HCT116 (cell line): ENCODE data around the gene SH3PXD2A. TPM values are rescaled to one million over a fixed set of nuclear protein-coding genes. Genes with fewer than 3 reads are reported as not detected.

Experiments used
- ATAC-seq: fragments of 200-7000 bp; cut with Tn5 transposase; 2 replicates; pipeline ENCODE4 v1.9.1; 2020; ENCODE audit warnings: mild to moderate bottlenecking, moderate library complexity
- BruUV-seq: library from RNA; stranded (reverse); fragments of 400-500 nt; replicated peaks from 2 replicates; lab custom pipeline; 2021; lab: Mats Ljungman, UMichigan
- CTCF ChIA-PET: fragments of 300-600 bp; sonication (Branson Sonifier 250); formaldehyde crosslinking; loops from one replicate; lab custom pipeline; 2021; ENCODE audit warnings: antibody characterized with exemption; lab: Charles Lee
- POLR2A ChIA-PET: fragments of 300-600, 350-600 bp; sonication (Branson Sonifier 250); formaldehyde crosslinking; loops from one replicate; lab custom pipeline; 2021; ENCODE audit warnings: antibody characterized with exemption; lab: Charles Lee
- RAD21 ChIA-PET, 2 experiments: fragments of 300-600 bp; sonication (Branson Sonifier 250); formaldehyde crosslinking; loops; one replicate each; lab custom pipeline; 2023; ENCODE audit warnings: low total read pairs in 2 of 2; ENCODE audit not compliant: uncharacterized antibody in 2 of 2, unreplicated experiment in 2 of 2, low non-redundant PET in 1 of 2; lab: Charles Lee
- DNase-seq: peaks from one replicate; pipeline ENCODE4 v3.0.0-alpha.2; 2010; ENCODE audit warnings: low read depth, low spot score
- H2AFZ ChIP-seq: fragments of 200-600 bp; shearing (Covaris generic), sonication (generic); 2 replicates; pipeline ENCODE4 v1.6.1; 2017; ENCODE audit warnings: low read depth, mixed run types, mixed read lengths, antibody characterized with exemption, low read length; ENCODE audit not compliant: poor library complexity, severe bottlenecking
- H3K27ac ChIP-seq: 2 replicates; pipeline ENCODE4 v1.5.1; 2012; ENCODE audit warnings: low read depth, low read length
- H3K27me3 ChIP-seq: fragments of 200-600 bp; sonication (generic); 2 replicates; pipeline ENCODE4 v1.6.1; 2016; ENCODE audit warnings: mixed run types, low read length, mixed read lengths; ENCODE audit not compliant: insufficient read depth
- H3K36me3 ChIP-seq, 2 experiments: fragments of 200-500 bp in 1 of 2; fragments of 200-600 bp in 1 of 2; sonication (Bioruptor generic) in 1 of 2; sonication (generic) in 1 of 2; 2 replicates each; pipeline versions ENCODE4 v1.5.1 to v1.6.1; 2014 to 2016; ENCODE audit warnings: low read length in 2 of 2, inconsistent platforms in 1 of 2, mixed read lengths in 1 of 2, mixed run types in 1 of 2; ENCODE audit not compliant: insufficient read depth in 2 of 2, control insufficient read depth in 1 of 2
- H3K4me1 ChIP-seq, 2 experiments: fragments of 200-600 bp in 1 of 2; sonication (generic) in 1 of 2; 2 replicates each; pipeline versions ENCODE4 v1.5.1 to v1.6.1; 2012 to 2017; ENCODE audit warnings: low read length in 2 of 2, inconsistent platforms in 1 of 2, mild to moderate bottlenecking in 1 of 2, mixed read lengths in 1 of 2, mixed run types in 1 of 2, moderate library complexity in 1 of 2; ENCODE audit not compliant: insufficient read depth in 2 of 2, control insufficient read depth in 1 of 2
- H3K4me2 ChIP-seq: fragments of 200-600 bp; sonication (generic); 2 replicates; pipeline ENCODE4 v1.6.1; 2017; ENCODE audit warnings: mixed run types, low read length, mixed read lengths
- H3K4me3 ChIP-seq, 2 experiments: fragments of 200-600 bp in 1 of 2; sonication (generic) in 1 of 2; replicated peaks in 1 of 2; 2 replicates each; pipeline ENCODE4 v1.5.1; 2011 to 2016; ENCODE audit warnings: low read length in 2 of 2, control low read depth in 1 of 2, low read depth in 1 of 2, mild to moderate bottlenecking in 1 of 2, mixed read lengths in 1 of 2, mixed run types in 1 of 2
- H3K79me2 ChIP-seq: fragments of 200-600 bp; sonication (generic); 2 replicates; pipeline ENCODE4 v1.6.1; 2017; ENCODE audit warnings: mild to moderate bottlenecking, mixed run types, low read length, moderate library complexity, mixed read lengths; ENCODE audit not compliant: insufficient read depth
- H3K9ac ChIP-seq: fragments of 200-600 bp; sonication (generic); 2 replicates; pipeline ENCODE4 v1.6.1; 2016; ENCODE audit warnings: low read length, mixed read lengths
- H3K9me2 ChIP-seq: fragments of 200-600 bp; sonication (generic), shearing (Covaris generic); 2 replicates; pipeline ENCODE4 v1.6.1; 2017; ENCODE audit warnings: mixed run types, mild to moderate bottlenecking, moderate library complexity; ENCODE audit not compliant: insufficient read depth
- H3K9me3 ChIP-seq, 2 experiments: fragments of 200-500 bp in 1 of 2; fragments of 200-600 bp in 1 of 2; sonication (Bioruptor generic) in 1 of 2; sonication (generic) in 1 of 2; 2 replicates each; pipeline ENCODE4 v1.6.1; 2014 to 2017; ENCODE audit warnings: low read length in 2 of 2, mixed read lengths in 2 of 2, inconsistent platforms in 1 of 2, low read depth in 1 of 2, mild to moderate bottlenecking in 1 of 2, mixed run types in 1 of 2, moderate library complexity in 1 of 2; ENCODE audit not compliant: control insufficient read depth in 1 of 2, insufficient read depth in 1 of 2
- H4K20me1 ChIP-seq: fragments of 200-600 bp; sonication (generic), shearing (Covaris generic); 2 replicates; pipeline ENCODE4 v1.6.1; 2017; ENCODE audit warnings: mixed run types, mild to moderate bottlenecking, moderate library complexity; ENCODE audit not compliant: insufficient read depth
- ATF3 ChIP-seq: IDR thresholded peaks from 2 replicates; pipeline ENCODE4 v1.6.1; 2012
- CBX3 ChIP-seq: IDR thresholded peaks from 2 replicates; pipeline ENCODE4 v1.6.1; 2012; ENCODE audit warnings: low read depth
- CEBPB ChIP-seq: IDR thresholded peaks from 2 replicates; pipeline ENCODE4 v1.6.1; 2012; ENCODE audit warnings: low read depth
- EGR1 ChIP-seq: IDR thresholded peaks from 2 replicates; pipeline ENCODE4 v1.6.1; 2012; ENCODE audit warnings: low read depth
- EZH2 ChIP-seq: fragments of 200-600 bp; sonication (generic); IDR thresholded peaks from 2 replicates; pipeline ENCODE4 v1.6.1; 2017; ENCODE audit warnings: antibody characterized with exemption, mixed run types
- EZH2phosphoT487 ChIP-seq: fragments of 200-600 bp; IDR thresholded peaks from 2 replicates; pipeline ENCODE4 v1.6.1; 2018; ENCODE audit warnings: antibody characterized with exemption, borderline replicate concordance
- FOSL1 ChIP-seq: IDR thresholded peaks from 2 replicates; pipeline ENCODE4 v1.6.1; 2012; ENCODE audit warnings: low read depth
- JUND ChIP-seq: IDR thresholded peaks from 2 replicates; pipeline ENCODE4 v1.6.1; 2012
- MAX ChIP-seq: IDR thresholded peaks from 2 replicates; pipeline ENCODE4 v1.6.1; 2012
- POLR2A ChIP-seq: IDR thresholded peaks from 2 replicates; pipeline ENCODE4 v1.7.0; 2011; ENCODE audit warnings: borderline replicate concordance; ENCODE audit not compliant: insufficient read depth, insufficient read length; ENCODE audit errors: extremely low read depth
- POLR2AphosphoS5 ChIP-seq: IDR thresholded peaks from 2 replicates; pipeline ENCODE4 v1.6.1; 2011; ENCODE audit warnings: mild to moderate bottlenecking, low read depth, low read length, moderate library complexity
- SRF ChIP-seq: IDR thresholded peaks from 2 replicates; pipeline ENCODE4 v1.6.1; 2012; ENCODE audit warnings: low read depth
- YY1 ChIP-seq: IDR thresholded peaks from 2 replicates; pipeline ENCODE4 v1.6.1; 2011; ENCODE audit warnings: low read length, low read depth, moderate library complexity, mild to moderate bottlenecking; ENCODE audit not compliant: insufficient replicate concordance; ENCODE audit errors: extremely low read depth
- ZBTB33 ChIP-seq: IDR thresholded peaks from 2 replicates; pipeline ENCODE4 v1.6.1; 2011; ENCODE audit warnings: mild to moderate bottlenecking, low read length, moderate library complexity; ENCODE audit not compliant: insufficient replicate concordance; ENCODE audit errors: extremely low read depth
- ZNF274 ChIP-seq: fragments of 200-500 bp; sonication (Bioruptor generic); IDR thresholded peaks from 2 replicates; pipeline ENCODE4 v1.6.1; 2014; ENCODE audit warnings: mild to moderate bottlenecking, low read depth, low read length, inconsistent platforms
- intact Hi-C: fragments of 100-400 bp; cut with micrococcal nuclease; formaldehyde crosslinking; loops from 2 replicates; pipeline ENCODE4 v1.10.0; 2022
- total RNA-seq: library from RNA; stranded (reverse); gene quantifications from one replicate; pipeline ENCODE4 v1.2.1, GENCODE V29; 2021; ENCODE audit not compliant: unreplicated experiment

The SH3PXD2A gene
- total RNA-seq, 1 experiment from 2014 or later = 8.7 TPM

- TF ChIP-seq JUND = no peak
- no peak for TF ChIP-seq FOSL1
- TF ChIP-seq EZH2phosphoT487 = no peak
- TF ChIP-seq POLR2AphosphoS5 = no peak
- no peak for TF ChIP-seq CEBPB
- no peak for TF ChIP-seq ZNF274
- TF ChIP-seq SRF = no peak
- no peak for TF ChIP-seq CBX3
- no peak for TF ChIP-seq YY1
- no peak for TF ChIP-seq ATF3
- TF ChIP-seq ZBTB33 = no peak
- TF ChIP-seq MAX = no peak
- TF ChIP-seq POLR2A = no peak
- TF ChIP-seq EZH2 = no peak
- TF ChIP-seq EGR1 = no peak
- TF ChIP-seq, all 23 proteins: peak for 0
- H3K9me3 ChIP-seq = no peaks in the 10 kb centered on the region
- ChIA-PET POLR2A (no interaction called here), RAD21 (no interaction called here), CTCF (no interaction called here)
- H3K36me3 ChIP-seq = no peaks in the 10 kb centered on the region
- DNase-seq (no peak), ATAC-seq (no peak)
- H3K4me1 ChIP-seq = peaks cover 3 to 16% of the 10 kb centered on the region in 2 experiments; a peak in 3 of 4 replicates
- H4K20me1 ChIP-seq = no peaks in the 10 kb centered on the region
- no peak overlapping the region for H3K4me2 ChIP-seq
- no TSS peak for BruUV-seq
- H3K9ac ChIP-seq = no peak overlapping the region
- intact Hi-C loops = no loop called here
- H3K79me2 ChIP-seq = no peaks in the 10 kb centered on the region
- H3K27me3 ChIP-seq = no peaks in the 10 kb centered on the region
- no peak overlapping the region for H2AFZ ChIP-seq
- no peak overlapping the region for H3K27ac ChIP-seq
- H3K4me3 ChIP-seq = no peak overlapping the region
- no peaks in the 10 kb centered on the region for H3K9me2 ChIP-seq
Observed at GRCh38 chr10:103829838-103830465, 25.4 kb downstream of the SH3PXD2A start.
